NB4 (cell line): Measurements from ENCODE around the gene MAPRE2.

Experiments
- DNase-seq: peaks from one replicate; pipeline ENCODE4 v3.0.0; 2010; ENCODE audit warnings: low read depth
- H3K4me3 ChIP-seq: one replicate; pipeline ENCODE4 v1.5.1; 2011; ENCODE audit warnings: mild to moderate bottlenecking, low read depth, low read length, moderate library complexity
- MYC ChIP-seq: IDR thresholded peaks from 2 replicates; pipeline ENCODE4 v1.6.1; 2011; ENCODE audit warnings: low read depth, low read length
- POLR2A ChIP-seq: IDR thresholded peaks from 2 replicates; pipeline ENCODE4 v1.6.1; 2011; ENCODE audit warnings: mild to moderate bottlenecking; ENCODE audit not compliant: insufficient read length; ENCODE audit errors: extremely low read depth
- TF ChIP-seq, protein P1 (sequence below): IDR thresholded peaks from one replicate; pipeline ENCODE4 v1.5.1; 2012; ENCODE audit warnings: low read depth, low read length
- TF ChIP-seq, protein P2 (sequence below): IDR thresholded peaks from 2 replicates; pipeline ENCODE4 v1.6.1; 2011; ENCODE audit warnings: low read depth, low read length

Gene MAPRE2

DNA sequence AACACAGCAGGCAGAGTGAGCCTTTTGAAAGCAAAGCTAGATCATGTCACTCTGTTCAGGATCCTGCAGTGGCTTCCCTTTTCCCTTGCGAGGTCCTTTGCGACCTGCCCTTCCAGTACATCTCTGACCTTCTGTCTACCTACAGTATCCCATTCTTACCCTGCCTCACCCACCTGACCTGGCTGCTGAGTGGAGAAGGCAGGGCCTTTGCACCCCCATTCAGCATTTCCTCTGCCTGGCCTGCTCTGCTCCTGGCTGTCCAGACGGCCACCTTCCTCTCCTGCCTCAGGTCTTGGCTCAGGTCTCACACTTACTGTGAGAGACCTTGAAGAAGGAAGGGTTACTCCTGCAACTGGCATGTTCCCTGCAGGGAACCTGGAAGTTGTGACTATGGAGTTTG is 77.4 kb downstream of the MAPRE2 start:
- TF ChIP-seq POLR2A (no peak), MYC (no peak)
- TF ChIP-seq, protein P1, sequence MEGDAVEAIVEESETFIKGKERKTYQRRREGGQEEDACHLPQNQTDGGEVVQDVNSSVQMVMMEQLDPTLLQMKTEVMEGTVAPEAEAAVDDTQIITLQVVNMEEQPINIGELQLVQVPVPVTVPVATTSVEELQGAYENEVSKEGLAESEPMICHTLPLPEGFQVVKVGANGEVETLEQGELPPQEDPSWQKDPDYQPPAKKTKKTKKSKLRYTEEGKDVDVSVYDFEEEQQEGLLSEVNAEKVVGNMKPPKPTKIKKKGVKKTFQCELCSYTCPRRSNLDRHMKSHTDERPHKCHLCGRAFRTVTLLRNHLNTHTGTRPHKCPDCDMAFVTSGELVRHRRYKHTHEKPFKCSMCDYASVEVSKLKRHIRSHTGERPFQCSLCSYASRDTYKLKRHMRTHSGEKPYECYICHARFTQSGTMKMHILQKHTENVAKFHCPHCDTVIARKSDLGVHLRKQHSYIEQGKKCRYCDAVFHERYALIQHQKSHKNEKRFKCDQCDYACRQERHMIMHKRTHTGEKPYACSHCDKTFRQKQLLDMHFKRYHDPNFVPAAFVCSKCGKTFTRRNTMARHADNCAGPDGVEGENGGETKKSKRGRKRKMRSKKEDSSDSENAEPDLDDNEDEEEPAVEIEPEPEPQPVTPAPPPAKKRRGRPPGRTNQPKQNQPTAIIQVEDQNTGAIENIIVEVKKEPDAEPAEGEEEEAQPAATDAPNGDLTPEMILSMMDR: no peak
- TF ChIP-seq, protein P2, sequence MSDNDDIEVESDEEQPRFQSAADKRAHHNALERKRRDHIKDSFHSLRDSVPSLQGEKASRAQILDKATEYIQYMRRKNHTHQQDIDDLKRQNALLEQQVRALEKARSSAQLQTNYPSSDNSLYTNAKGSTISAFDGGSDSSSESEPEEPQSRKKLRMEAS: no peak
- no peak overlapping the region for H3K4me3 ChIP-seq
- no peak for DNase-seq

DNA sequence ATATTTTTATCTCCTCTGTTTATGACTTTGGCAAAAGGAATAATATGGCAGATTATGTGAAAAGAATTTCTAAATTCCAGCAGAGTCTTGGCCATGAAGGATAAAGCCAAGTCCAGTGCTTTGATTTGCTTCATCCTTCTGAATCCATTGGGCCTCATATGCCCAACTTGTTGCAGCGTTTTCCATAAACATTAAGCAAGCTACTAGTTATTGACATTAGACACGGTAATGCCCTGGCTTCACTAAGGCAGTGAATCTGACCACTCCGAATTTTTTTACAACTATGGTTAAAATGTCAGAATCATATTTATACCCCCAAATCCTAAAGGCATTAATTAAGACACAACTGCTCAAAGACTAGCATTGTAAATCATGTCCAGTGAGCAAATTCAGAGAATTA is 79.8 kb downstream of the MAPRE2 start:
- no peak overlapping the region for H3K4me3 ChIP-seq
- DNase-seq: no peak
- TF ChIP-seq, protein P1: no peak
- TF ChIP-seq POLR2A (no peak), MYC (no peak)
- TF ChIP-seq, protein P2: no peak

DNA sequence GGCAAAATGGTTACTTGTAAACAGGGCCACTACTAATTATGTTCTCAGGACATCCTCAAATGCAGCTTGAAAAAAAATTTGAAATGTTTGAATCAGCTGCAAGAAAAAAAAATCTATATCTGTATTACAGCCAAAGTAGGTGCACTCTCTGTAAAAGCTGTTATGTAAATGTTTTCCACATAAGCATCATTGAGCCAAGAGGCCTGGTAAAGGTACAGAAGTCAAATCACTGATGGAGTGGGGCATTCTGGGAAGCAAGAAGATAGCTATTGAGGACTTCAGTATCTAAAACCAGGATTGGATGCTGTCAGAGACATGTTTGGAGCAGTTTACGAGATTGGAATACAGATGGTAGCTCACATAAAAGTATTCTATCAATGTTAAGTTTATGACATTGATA is 80.3 kb downstream of the MAPRE2 start:
- no peak overlapping the region for H3K4me3 ChIP-seq
- no peak for DNase-seq
- TF ChIP-seq, protein P2: no peak
- TF ChIP-seq POLR2A: no peak
- TF ChIP-seq, protein P1: no peak
- no peak for TF ChIP-seq MYC

DNA sequence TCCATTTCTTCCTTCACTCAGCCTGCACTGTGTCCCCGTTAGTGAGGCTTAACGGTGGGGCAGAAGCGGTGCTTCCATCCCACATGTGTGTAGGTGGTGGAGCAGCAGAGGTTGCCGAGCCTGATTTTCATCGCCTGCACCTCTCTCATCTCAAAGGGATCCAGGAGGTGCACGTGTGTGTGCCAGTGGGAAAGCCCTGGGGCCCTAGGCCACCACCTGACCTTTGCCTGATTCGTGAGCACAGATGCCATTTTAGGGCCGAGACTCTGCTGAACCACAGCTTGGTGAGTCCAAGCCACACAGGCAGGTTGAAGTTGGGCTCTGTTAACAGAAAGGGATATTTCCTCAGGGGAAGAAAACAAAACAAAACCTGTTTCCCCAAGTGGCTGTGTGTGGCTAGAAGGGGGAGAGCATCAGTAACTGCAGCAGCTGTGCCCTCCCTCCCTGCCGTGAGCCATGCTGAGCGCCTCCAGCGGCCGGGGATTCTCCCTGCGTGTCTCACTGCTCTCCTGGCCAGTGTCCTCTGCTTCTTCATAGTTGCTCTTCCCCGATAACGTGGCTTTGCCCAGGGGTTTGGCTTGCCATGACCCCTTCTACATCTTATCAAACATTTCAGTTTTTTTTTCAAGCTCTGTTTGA is 81.5 kb downstream of the MAPRE2 start:
- no peak for DNase-seq
- TF ChIP-seq, protein P1: no peak
- TF ChIP-seq, protein P2: no peak
- TF ChIP-seq MYC (no peak), POLR2A (no peak)
- no peak overlapping the region for H3K4me3 ChIP-seq

DNA sequence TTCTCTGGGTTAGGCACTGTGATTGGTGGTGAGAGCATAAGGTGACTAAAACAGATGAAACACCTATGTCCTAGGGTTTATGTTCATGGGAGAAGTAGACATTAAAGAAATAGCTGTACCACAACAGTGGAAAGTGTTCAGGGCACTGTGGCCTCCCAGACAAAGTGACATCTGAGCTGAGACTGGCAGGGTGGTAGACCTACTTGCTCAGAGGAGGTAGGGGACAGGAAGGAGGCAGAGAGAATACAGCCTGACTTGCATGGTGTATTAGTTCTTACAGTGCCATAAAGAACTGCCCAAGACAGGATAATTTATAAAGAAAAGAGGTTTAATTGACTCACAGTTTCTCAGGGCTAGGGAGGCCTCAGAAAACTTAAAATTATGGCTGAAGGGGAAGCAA is 82.6 kb downstream of the MAPRE2 start:
- TF ChIP-seq, protein P2: no peak
- TF ChIP-seq, protein P1: no peak
- TF ChIP-seq MYC (no peak), POLR2A (no peak)
- no peak overlapping the region for H3K4me3 ChIP-seq
- no peak for DNase-seq
